Esophagus muscularis mucosa (tissue), 3 donors: ENCODE data around the gene C1orf167.

Source experiments
- CTCF ChIP-seq, 3 experiments: fragments of 200-600 bp in 2 of 3; fragments of 450-650 bp in 1 of 3; sonication (generic) in 2 of 3; IDR thresholded peaks; one replicate each; pipeline ENCODE4 v1.5.1; 2017 to 2019; ENCODE audit warnings: antibody characterized with exemption in 3 of 3, mild to moderate bottlenecking in 2 of 3, moderate library complexity in 1 of 3
- POLR2AphosphoS5 ChIP-seq, 2 donors: sonication (generic); formaldehyde crosslinking; IDR thresholded peaks; one replicate each; pipeline ENCODE4 v1.6.1; 2017; ENCODE audit warnings: antibody characterized with exemption in 2 of 2

- TF ChIP-seq POLR2AphosphoS5 (IDR thresholded peaks at IDR 0.05), result peak; percentile 56 to 63
- peak; percentile 77 to 92 (median 78) for TF ChIP-seq CTCF (IDR thresholded peaks at IDR 0.05)
These were observed 23.2 kb downstream of the C1orf167 start for GRCh38 chr1:11784993-11785769.
